Astrocyte of the cerebellum (primary cell): ENCODE measurements around the gene ST3GAL4.

ENCODE experiments used
- DNase-seq: peaks from one replicate; pipeline ENCODE4 v3.0.0-alpha.2; 2011; ENCODE audit warnings: low read depth
- H3K4me3 ChIP-seq: 2 replicates; pipeline ENCODE4 v1.5.1; 2011; ENCODE audit warnings: mild to moderate bottlenecking, low read depth, low read length, moderate library complexity
- in situ Hi-C: cut with HindIII; loops from 2 replicates; pipeline ENCODE4 v1.10.0; 2017; ENCODE audit warnings: low sequenced_read_pairs
- TF ChIP-seq, protein P1 (sequence below): IDR thresholded peaks from 2 replicates; pipeline ENCODE4 v1.5.1; 2012; ENCODE audit warnings: low read length, low read depth, moderate library complexity, mild to moderate bottlenecking; ENCODE audit errors: missing control alignments

ST3GAL4 gene

DNA sequence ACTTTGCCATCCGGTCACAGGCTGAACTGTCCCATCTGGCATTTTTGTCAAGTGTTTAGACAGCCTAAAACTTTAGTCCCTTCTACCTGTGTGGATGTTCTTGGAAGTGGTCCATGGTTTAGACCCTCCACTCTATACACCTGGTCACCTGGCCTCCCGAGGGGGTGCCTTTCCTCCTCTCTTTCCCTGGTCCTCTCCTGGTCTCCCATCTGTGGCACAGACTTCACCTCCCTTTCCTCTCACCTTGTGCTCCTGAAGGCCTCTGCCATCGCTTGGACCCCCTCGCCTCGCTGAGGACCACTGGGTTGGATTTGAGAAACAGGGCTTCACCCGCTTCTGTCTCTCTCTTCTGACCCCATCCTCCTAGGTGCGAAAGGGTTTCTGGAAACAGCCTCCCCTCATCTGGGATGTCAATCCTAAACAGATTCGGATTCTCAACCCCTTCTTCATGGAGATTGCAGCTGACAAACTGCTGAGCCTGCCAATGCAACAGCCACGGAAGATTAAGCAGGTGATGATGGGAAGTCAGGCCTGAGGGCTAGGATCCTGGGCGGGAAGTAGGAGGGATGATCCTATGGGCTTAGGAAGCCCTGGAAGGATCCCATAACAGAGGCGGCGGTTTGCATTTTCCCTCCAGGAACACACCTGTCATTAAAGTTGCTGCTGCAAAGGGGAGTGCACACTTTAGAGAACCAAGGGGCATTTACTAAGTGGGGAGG lies 53.6 kb downstream of the ST3GAL4 start:
- in situ Hi-C loops, result no loop called here
- TF ChIP-seq, protein P1, sequence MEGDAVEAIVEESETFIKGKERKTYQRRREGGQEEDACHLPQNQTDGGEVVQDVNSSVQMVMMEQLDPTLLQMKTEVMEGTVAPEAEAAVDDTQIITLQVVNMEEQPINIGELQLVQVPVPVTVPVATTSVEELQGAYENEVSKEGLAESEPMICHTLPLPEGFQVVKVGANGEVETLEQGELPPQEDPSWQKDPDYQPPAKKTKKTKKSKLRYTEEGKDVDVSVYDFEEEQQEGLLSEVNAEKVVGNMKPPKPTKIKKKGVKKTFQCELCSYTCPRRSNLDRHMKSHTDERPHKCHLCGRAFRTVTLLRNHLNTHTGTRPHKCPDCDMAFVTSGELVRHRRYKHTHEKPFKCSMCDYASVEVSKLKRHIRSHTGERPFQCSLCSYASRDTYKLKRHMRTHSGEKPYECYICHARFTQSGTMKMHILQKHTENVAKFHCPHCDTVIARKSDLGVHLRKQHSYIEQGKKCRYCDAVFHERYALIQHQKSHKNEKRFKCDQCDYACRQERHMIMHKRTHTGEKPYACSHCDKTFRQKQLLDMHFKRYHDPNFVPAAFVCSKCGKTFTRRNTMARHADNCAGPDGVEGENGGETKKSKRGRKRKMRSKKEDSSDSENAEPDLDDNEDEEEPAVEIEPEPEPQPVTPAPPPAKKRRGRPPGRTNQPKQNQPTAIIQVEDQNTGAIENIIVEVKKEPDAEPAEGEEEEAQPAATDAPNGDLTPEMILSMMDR, result no peak
- no peak overlapping the region for H3K4me3 ChIP-seq
- DNase-seq, result no peak

DNA sequence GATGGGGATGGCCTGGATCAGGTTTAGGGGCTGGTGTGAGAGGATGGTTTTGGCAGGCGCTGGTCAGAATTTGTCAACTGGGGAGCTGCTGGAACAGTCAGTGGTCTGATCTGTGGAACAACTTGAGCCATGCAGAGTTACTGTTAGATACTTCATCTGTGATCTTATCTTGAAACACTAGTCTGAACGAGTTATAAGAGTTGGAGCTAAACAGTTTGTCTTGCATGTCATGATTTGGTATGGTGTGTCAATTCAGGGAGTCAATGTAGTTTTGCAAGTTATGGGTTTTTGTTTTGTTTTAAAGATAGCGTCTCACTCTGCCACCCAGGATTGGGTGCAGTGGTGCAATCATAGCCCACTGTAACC lies 54.1 kb downstream of the ST3GAL4 start:
- TF ChIP-seq, protein P1, result no peak
- DNase-seq, result no peak
- in situ Hi-C loops, result no loop called here
- no peak overlapping the region for H3K4me3 ChIP-seq

DNA sequence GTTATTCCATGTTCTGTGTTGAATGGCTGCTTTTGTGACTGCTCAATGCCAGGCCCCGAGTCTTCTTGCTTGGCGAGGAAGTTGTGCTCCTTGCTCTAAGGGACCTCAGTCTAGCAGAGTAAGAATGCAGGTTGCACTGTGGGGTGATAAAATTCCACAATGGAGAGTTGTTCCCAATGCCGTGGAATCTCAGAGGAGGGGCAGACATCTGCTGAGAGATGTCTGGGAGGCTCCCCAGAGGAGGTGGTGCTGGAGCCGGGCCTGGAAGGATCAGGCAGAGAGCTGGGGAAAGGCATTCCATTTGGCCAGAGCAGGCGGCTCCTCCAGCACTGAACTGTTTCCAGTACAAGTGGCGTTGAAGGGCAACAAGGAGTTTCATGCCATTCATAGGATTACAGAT lies 55.2 kb downstream of the ST3GAL4 start:
- DNase-seq, result no peak
- H3K4me3 ChIP-seq, result no peak overlapping the region
- TF ChIP-seq, protein P1, result no peak
- in situ Hi-C loops, result no loop called here

DNA sequence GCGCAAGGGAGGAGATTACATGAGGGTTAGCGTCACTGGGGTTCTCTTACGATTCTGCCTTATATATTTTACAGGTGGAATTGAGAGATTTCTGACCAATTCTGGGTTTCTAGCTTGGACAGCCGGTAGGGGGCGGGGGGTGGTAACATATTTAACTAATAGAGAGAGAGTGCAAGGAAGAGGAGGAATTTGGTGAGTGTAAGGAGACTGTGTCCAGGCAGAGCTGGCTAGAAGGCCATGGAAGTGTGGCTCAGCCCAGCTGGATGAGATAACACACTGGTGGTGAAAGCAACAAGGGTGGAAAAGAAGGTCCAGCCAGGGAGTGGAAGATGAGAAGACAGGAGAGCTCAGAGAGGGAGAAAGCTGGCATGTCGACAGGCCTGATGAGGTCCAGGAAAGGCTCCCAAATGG lies 56.5 kb downstream of the ST3GAL4 start:
- TF ChIP-seq, protein P1, result no peak
- in situ Hi-C loops, result no loop called here
- no peak for DNase-seq
- H3K4me3 ChIP-seq, result no peak overlapping the region

DNA sequence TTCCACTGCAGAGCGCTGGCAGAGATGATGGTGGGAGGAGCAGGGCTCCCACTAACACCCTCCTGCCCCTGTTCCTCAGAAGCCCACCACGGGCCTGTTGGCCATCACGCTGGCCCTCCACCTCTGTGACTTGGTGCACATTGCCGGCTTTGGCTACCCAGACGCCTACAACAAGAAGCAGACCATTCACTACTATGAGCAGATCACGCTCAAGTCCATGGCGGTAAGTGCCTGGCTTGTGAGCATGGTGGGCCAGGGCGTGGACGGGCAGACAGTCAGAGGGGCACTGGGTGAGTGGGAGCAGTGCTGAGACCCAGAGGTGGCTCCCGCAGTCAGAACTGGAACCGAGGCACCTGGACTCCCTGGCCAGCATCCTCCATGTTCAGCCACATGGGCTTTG lies 57.9 kb downstream of the ST3GAL4 start:
- TF ChIP-seq, protein P1, result no peak
- in situ Hi-C loops, result no loop called here
- H3K4me3 ChIP-seq, result no peak overlapping the region
- no peak for DNase-seq

DNA sequence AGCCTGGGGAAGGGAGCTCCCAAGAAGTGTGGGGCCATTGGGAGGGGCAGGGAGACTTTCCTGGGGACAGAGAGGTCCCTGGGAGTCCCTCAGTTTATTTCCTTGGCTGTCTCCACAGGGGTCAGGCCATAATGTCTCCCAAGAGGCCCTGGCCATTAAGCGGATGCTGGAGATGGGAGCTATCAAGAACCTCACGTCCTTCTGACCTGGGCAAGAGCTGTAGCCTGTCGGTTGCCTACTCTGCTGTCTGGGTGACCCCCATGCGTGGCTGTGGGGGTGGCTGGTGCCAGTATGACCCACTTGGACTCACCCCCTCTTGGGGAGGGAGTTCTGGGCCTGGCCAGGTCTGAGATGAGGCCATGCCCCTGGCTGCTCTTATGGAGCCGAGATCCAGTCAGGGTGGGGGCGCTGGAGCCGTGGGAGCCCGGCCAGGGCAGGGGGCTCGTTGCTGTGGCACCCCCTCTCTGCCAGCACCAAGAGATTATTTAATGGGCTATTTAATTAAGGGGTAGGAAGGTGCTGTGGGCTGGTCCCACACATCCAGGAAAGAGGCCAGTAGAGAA lies 58.4 kb downstream of the ST3GAL4 start:
- in situ Hi-C loops, result no loop called here

More for the DNA sequence above, 58.4 kb downstream of the ST3GAL4 start:
- TF ChIP-seq, protein P1, result no peak
- DNase-seq, result no peak
- H3K4me3 ChIP-seq, result no peak overlapping the region
